Measurements from ENCODE around the gene SETD2. TPM values are rescaled to one million over a fixed set of nuclear protein-coding genes. Genes with fewer than 3 reads are reported as not detected.

Gene SETD2
- total RNA-seq, 1 experiment from 2014 or later = 28.8 TPM

DNA sequence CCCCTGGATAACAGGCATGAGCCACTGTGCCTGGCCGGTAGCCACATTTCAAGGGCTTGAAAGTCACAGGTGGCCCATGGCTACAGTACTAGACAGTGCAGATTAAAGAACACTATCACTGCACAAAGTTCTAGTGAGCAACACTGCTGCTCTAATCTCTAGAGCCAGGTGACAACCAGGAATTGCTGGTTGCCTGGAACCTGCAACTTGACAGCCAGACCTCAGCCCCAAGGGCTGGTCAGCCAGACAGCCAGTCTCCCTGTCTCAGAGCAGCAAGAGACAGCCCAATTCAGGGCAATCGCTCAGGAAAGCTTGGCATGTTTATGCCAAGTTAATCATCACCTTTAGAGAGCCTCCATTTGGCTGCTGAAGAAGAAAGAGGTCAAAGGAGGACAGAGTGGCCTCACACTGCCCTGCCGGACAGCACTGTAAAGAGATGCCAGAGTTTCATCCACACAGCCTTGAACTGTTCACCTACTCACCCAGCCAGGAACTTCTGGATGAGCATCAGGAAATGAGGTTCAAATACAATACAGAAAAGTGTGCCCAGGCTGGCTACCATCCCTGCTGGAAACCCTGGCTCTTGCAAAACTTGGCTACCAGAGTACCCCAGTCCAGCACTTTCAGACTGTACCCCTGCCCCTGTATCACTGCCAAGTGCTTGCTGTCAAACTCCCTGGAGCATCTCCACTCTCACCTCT, 193.4 kb downstream of the SETD2 start:
- POLR2A ChIA-PET (ENCODE audit: low non-redundant PET) = no interaction called here
- no peak overlapping the region for H3K4me3 ChIP-seq (ENCODE audit: low read depth, low read length, poor library complexity, severe bottlenecking)
- no peaks in the 10 kb centered on the region for H3K4me1 ChIP-seq (ENCODE audit: insufficient read depth, low read length, poor library complexity, severe bottlenecking)
- DNase-seq (ENCODE audit: low spot score) = no peak
- H3K36me3 ChIP-seq (ENCODE audit: insufficient read depth, low read length, poor library complexity, severe bottlenecking) = no peaks in the 10 kb centered on the region
- no peak overlapping the region for H3K27ac ChIP-seq (ENCODE audit: low read depth, low read length, poor library complexity, severe bottlenecking)
- H3K27me3 ChIP-seq (replicated peaks; ENCODE audit: insufficient read depth, low read depth, low read length, poor library complexity) = no peaks in the 10 kb centered on the region
- no peaks in the 10 kb centered on the region for H3K9me3 ChIP-seq (ENCODE audit: low read depth, low read length, poor library complexity, severe bottlenecking)
- TF ChIP-seq, protein P1, sequence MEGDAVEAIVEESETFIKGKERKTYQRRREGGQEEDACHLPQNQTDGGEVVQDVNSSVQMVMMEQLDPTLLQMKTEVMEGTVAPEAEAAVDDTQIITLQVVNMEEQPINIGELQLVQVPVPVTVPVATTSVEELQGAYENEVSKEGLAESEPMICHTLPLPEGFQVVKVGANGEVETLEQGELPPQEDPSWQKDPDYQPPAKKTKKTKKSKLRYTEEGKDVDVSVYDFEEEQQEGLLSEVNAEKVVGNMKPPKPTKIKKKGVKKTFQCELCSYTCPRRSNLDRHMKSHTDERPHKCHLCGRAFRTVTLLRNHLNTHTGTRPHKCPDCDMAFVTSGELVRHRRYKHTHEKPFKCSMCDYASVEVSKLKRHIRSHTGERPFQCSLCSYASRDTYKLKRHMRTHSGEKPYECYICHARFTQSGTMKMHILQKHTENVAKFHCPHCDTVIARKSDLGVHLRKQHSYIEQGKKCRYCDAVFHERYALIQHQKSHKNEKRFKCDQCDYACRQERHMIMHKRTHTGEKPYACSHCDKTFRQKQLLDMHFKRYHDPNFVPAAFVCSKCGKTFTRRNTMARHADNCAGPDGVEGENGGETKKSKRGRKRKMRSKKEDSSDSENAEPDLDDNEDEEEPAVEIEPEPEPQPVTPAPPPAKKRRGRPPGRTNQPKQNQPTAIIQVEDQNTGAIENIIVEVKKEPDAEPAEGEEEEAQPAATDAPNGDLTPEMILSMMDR (conservative IDR thresholded peaks at IDR 0.05; ENCODE audit: low read depth, low read length) = no peak
- TF ChIP-seq EZH2 (IDR thresholded peaks at IDR 0.05; ENCODE audit: borderline replicate concordance, low read depth, low read length, poor library complexity, severe bottlenecking) = no peak
- CTCF ChIA-PET = no interaction called here
- intact Hi-C loops (cut with micrococcal nuclease; ENCODE audit: unreplicated experiment) = no loop called here
- no TSS peak for BruUV-seq (replicated peaks)

DNA sequence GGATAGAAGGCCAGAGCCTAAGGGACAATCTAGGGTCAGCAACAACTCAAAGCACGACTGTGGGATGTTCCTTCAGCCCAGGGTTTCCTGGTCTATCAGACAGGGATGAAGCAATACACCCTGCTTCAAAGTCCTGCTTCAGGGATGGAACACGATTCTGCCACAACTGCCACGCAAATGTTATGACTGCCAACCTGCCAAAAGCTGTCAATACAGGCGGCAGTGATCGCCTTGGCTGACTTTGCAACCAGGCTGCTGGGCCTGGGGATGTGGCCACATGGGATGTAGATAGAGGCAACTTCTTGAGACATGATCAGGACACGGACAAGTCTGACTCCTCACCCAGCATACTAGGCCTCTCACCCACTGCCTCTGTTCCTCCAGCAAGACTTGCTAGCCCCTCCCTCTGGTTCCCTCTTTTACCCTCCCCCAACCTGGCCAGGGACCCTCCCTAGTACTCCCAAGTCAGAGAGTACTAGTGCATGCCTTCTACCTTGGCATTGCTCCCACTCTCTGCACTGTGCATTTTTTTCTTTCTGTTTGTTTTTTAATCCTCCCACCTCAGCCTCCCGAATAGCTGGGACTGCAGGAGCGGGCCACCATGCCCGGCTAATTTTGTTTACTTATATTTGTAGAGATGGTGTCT, 195.0 kb downstream of the SETD2 start:
- DNase-seq (ENCODE audit: low spot score) = no peak
- no TSS peak for BruUV-seq (replicated peaks)
- ChIA-PET POLR2A (ENCODE audit: low non-redundant PET) (interaction anchor here (0.6 kb wide), 1 partner anchor 8 kb away, joined by 4 read pairs; no protein-coding TSS in a partner anchor), CTCF (no interaction called here)
- no peaks in the 10 kb centered on the region for H3K36me3 ChIP-seq (ENCODE audit: insufficient read depth, low read length, poor library complexity, severe bottlenecking)
- H3K4me3 ChIP-seq (ENCODE audit: low read depth, low read length, poor library complexity, severe bottlenecking) = no peak overlapping the region
- H3K27ac ChIP-seq (ENCODE audit: low read depth, low read length, poor library complexity, severe bottlenecking) = no peak overlapping the region
- intact Hi-C loops (cut with micrococcal nuclease; ENCODE audit: unreplicated experiment) = no loop called here
- no peak for TF ChIP-seq EZH2 (IDR thresholded peaks at IDR 0.05; ENCODE audit: borderline replicate concordance, low read depth, low read length, poor library complexity, severe bottlenecking)
- TF ChIP-seq, protein P1 (conservative IDR thresholded peaks at IDR 0.05; ENCODE audit: low read depth, low read length) = no peak
- no peaks in the 10 kb centered on the region for H3K9me3 ChIP-seq (ENCODE audit: low read depth, low read length, poor library complexity, severe bottlenecking)
- H3K27me3 ChIP-seq (replicated peaks; ENCODE audit: insufficient read depth, low read depth, low read length, poor library complexity) = no peaks in the 10 kb centered on the region
- no peaks in the 10 kb centered on the region for H3K4me1 ChIP-seq (ENCODE audit: insufficient read depth, low read length, poor library complexity, severe bottlenecking)

DNA sequence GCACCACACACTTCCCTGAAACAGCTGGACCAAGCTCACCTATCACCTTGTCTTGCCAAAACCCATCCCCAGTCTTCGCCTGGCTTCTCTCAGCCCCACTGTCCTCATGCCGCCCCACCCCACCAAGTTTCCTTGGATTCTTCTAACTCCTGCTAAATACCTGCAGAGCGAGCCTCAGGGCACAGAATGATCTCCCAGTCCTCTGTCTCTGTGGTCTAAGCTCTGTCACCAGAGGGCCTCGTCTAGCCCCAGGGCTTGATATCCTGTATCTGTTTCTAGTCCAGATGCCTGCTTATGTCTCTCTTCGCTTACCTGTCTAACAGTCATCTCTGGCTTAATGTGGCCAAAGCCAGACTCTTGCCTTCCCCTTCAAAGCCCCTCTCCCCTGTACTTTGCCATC, 197.1 kb downstream of the SETD2 start:
- CTCF ChIA-PET = no interaction called here
- H3K27me3 ChIP-seq (replicated peaks; ENCODE audit: insufficient read depth, low read depth, low read length, poor library complexity) = no peaks in the 10 kb centered on the region
- H3K4me3 ChIP-seq (ENCODE audit: low read depth, low read length, poor library complexity, severe bottlenecking) = no peak overlapping the region
- no peaks in the 10 kb centered on the region for H3K4me1 ChIP-seq (ENCODE audit: insufficient read depth, low read length, poor library complexity, severe bottlenecking)
- POLR2A ChIA-PET (ENCODE audit: low non-redundant PET) = no interaction called here
- no TSS peak for BruUV-seq (replicated peaks)
- H3K36me3 ChIP-seq (ENCODE audit: insufficient read depth, low read length, poor library complexity, severe bottlenecking) = no peaks in the 10 kb centered on the region
- TF ChIP-seq, protein P1 (conservative IDR thresholded peaks at IDR 0.05; ENCODE audit: low read depth, low read length) = no peak
- TF ChIP-seq EZH2 (IDR thresholded peaks at IDR 0.05; ENCODE audit: borderline replicate concordance, low read depth, low read length, poor library complexity, severe bottlenecking) = no peak
- no peak for DNase-seq (ENCODE audit: low spot score)
- H3K9me3 ChIP-seq (ENCODE audit: low read depth, low read length, poor library complexity, severe bottlenecking) = no peaks in the 10 kb centered on the region
- H3K27ac ChIP-seq (ENCODE audit: low read depth, low read length, poor library complexity, severe bottlenecking) = no peak overlapping the region
- intact Hi-C loops (cut with micrococcal nuclease; ENCODE audit: unreplicated experiment) = no loop called here

Other genes with a start within 250 kb of the SETD2 start
- 28.2 and 31.3 TPM in 2 replicates for gene CCDC12, start 187.4 kb downstream of the SETD2 start, total RNA-seq (2021)
- gene NBEAL2, start 184.4 kb downstream of the SETD2 start, total RNA-seq (2021) = 15.7 and 17.8 TPM in 2 replicates
- gene KIF9, start 118.7 kb upstream of the SETD2 start, total RNA-seq (2021) = 4.4 and 4.7 TPM in 2 replicates
- 22.6 and 22.7 TPM in 2 replicates for gene KLHL18, start 118.8 kb upstream of the SETD2 start, total RNA-seq (2021)
- 24.0 and 26.6 TPM in 2 replicates for gene PTPN23, start 216.9 kb upstream of the SETD2 start, total RNA-seq (2021)

Data from A673 (cell line).